Umbilical cord (tissue), 2 donors: ENCODE data around the gene TLR7. TPM values are rescaled to one million over a fixed set of nuclear protein-coding genes. Genes with fewer than 3 reads are reported as not detected.

Experiments
- DNase-seq: peaks from one replicate; pipeline ENCODE4 v3.0.0-alpha.2; 2015; ENCODE audit warnings: low spot score
- total RNA-seq: library from RNA; depleted of rRNA; stranded (reverse); fragments of >200 nt; gene quantifications from one replicate; pipeline ENCODE4 v1.2.3, GENCODE V29; 2014; ENCODE audit warnings: low replicate concordance; ENCODE audit not compliant: insufficient read depth

Gene TLR7
- total RNA-seq, 1 donor from 2014 or later, result 1.4 TPM

GRCh38 chrX:12930150-12930549 lies 63.3 kb downstream of the TLR7 start:
- no peak for DNase-seq

- no peak for DNase-seq
Observed at GRCh38 chrX:12932244-12932643, 65.4 kb downstream of the TLR7 start.

- DNase-seq, result no peak
Observed at GRCh38 chrX:12934850-12935249, 68.0 kb downstream of the TLR7 start.

DNA sequence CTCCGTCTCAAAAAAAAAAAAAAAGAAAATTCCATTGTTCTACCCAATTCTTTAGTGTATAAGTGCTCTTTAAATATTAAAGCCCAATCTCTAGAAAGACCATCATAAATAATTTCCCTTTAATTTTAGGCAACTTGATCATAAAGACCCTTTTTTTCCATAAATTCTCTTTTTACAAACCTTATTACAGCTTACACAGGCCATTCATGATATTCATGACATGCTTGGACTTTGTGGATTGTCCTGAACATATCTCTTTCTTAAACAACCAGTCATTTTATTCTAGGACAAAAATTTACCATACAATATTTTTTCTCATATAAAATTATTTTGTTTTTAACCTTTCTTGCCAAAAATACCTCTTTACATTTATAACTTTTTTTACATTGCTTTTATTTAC lies 70.1 kb downstream of the TLR7 start:
- no peak for DNase-seq

Other genes with a start within 250 kb of the TLR7 start
- 14.0 TPM for gene PRPS2, start 75.7 kb upstream of the TLR7 start, total RNA-seq
- 1.7 TPM for gene TLR8, start 39.5 kb downstream of the TLR7 start, total RNA-seq
- gene TMSB4X, start 108.0 kb downstream of the TLR7 start, total RNA-seq, result 2,770 TPM
- gene FAM9C, start 177.5 kb downstream of the TLR7 start, total RNA-seq, result 3.9 TPM